ENCODE data around the gene WNK1. TPM values are rescaled to one million over a fixed set of nuclear protein-coding genes. Genes with fewer than 3 reads are reported as not detected.
"Not testable (repeated sequence)": the region's sequence is repeated elsewhere in the genome, so short reads cannot be mapped to it uniquely, and the experiment has no call there.

WNK1 gene
- 68.9 TPM for total RNA-seq (2013)
- 10 to 100 TPM in 2 of 3 donors, 1 to 10 TPM in 1; 8.7 to 57.2 (median 20.9) TPM for polyA plus RNA-seq
- polyA minus RNA-seq = 193 and 224 TPM in 2 replicates
- total RNA-seq = 144 to 546 (median 214) reads per million in 11 experiments

DNA sequence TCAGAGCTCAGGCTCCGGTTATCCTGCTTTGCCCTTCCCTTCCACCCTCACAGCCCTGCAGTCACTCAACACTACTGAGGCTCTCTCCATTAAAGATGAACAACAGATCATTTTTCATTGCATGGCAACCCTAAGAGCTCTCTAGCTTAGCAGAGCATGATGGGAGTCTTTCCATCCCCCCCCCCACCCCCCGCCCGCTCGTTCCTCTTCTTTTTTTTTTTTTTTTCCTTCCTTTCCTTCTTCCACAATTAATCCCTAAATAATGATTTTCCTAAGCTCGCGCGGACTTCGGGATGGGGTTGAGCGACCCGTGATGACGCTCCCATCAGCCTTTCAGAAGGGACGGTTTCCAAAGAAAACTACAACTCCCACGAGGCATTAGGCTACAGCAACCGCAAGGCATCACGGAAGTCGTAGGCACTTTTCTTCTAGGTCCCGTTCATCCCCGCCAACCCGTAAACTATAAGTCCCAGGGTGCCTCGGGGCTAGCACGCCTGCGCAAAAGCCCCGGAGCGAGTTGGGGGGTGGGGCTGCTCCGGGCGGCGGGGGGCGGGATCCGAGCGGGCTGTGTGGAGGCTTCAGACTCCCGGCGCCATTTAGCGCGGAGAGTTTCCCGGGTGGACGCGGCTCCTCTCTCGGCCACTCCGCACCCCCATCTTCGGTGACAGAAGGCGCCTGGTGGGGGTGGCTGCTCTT is at the start of gene WNK1:
Gene WNK1 (plus strand): TSS at position 581 of the 696 bp plus-strand sequence. CDS start 987 bp downstream, outside the sequence.
- Histone ChIP-seq H2AFZ (ENCODE audit: insufficient read depth, low read depth, low read length, poor library complexity, severe bottlenecking) (peak within 1 kb of the TSS; percentile 83), H3K4me1 (ENCODE audit: control insufficient read depth in 1 of 2, insufficient read depth in 2 of 2, low read length in 2 of 2) (peaks cover 26 to 46% of the 10 kb centered on the region in 2 donors), H3K9ac (ENCODE audit: insufficient read depth, low read length, poor library complexity, severe bottlenecking) (peak within 1 kb of the TSS; percentile 93), H3K27me3 (ENCODE audit: control insufficient read depth in 2 of 2, insufficient read depth in 2 of 2, low read length in 2 of 2) (no peaks in the 10 kb centered on the region), H3K27ac (ENCODE audit: low read depth in 1 of 2, low read length in 2 of 2) (peak within 1 kb of the TSS; percentile 84 to 93), H4K20me1 (ENCODE audit: insufficient read depth, low read length) (peaks cover 41% of the 10 kb centered on the region), H3K36me3 (replicated peaks in 1 of 2; ENCODE audit: control insufficient read depth in 1 of 2, insufficient read depth in 2 of 2, low read length in 2 of 2) (no peaks in the 10 kb centered on the region), H3K4me2 (replicated peaks; ENCODE audit: extremely low read depth, low read length, poor library complexity, severe bottlenecking) (peak within 1 kb of the TSS; percentile 92), H3K9me3 (replicated peaks in 1 of 2; ENCODE audit: control insufficient read depth in 1 of 2, insufficient read depth in 1 of 2, low read length in 2 of 2) (no peaks in the 10 kb centered on the region), H3K79me2 (ENCODE audit: insufficient read depth, low read length) (peaks cover 47% of the 10 kb centered on the region), H3K4me3 (replicated peaks in 1 of 3; ENCODE audit: low read depth in 2 of 3, low read length in 3 of 3) (peak within 1 kb of the TSS; percentile 89 to 95 (median 94))
- peak; percentile 95 to 99 (median 96) for DNase-seq
- Mint-ChIP-seq H3K9me3 (no peaks in the 10 kb centered on the region), H3K27me3 (ENCODE audit: low read depth in 3 of 3) (peaks cover 0 to 2% (median 0%) of the 10 kb centered on the region in 3 donors), H3K4me1 (peaks cover 29% of the 10 kb centered on the region), H3K27ac (peak within 1 kb of the TSS; percentile 92 to 96 (median 94)), H3K4me3 (peak within 1 kb of the TSS; percentile 98 to 99), H3K36me3 (no peaks in the 10 kb centered on the region)
- 0% methylated on average over 10 of the region's 41 CpGs for WGBS (ENCODE audit: insufficient coverage)
- intact Hi-C loops (cut with micrococcal nuclease) = loop anchor here (2.0 to 10.0 kb wide), 7 partner anchors 53 to 243 kb away; partner anchors contain the start of gene ERC1 (in 1 of the 2)
- TF ChIP-seq, protein P1, sequence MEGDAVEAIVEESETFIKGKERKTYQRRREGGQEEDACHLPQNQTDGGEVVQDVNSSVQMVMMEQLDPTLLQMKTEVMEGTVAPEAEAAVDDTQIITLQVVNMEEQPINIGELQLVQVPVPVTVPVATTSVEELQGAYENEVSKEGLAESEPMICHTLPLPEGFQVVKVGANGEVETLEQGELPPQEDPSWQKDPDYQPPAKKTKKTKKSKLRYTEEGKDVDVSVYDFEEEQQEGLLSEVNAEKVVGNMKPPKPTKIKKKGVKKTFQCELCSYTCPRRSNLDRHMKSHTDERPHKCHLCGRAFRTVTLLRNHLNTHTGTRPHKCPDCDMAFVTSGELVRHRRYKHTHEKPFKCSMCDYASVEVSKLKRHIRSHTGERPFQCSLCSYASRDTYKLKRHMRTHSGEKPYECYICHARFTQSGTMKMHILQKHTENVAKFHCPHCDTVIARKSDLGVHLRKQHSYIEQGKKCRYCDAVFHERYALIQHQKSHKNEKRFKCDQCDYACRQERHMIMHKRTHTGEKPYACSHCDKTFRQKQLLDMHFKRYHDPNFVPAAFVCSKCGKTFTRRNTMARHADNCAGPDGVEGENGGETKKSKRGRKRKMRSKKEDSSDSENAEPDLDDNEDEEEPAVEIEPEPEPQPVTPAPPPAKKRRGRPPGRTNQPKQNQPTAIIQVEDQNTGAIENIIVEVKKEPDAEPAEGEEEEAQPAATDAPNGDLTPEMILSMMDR (IDR thresholded peaks at IDR 0.05) = no peak

DNA sequence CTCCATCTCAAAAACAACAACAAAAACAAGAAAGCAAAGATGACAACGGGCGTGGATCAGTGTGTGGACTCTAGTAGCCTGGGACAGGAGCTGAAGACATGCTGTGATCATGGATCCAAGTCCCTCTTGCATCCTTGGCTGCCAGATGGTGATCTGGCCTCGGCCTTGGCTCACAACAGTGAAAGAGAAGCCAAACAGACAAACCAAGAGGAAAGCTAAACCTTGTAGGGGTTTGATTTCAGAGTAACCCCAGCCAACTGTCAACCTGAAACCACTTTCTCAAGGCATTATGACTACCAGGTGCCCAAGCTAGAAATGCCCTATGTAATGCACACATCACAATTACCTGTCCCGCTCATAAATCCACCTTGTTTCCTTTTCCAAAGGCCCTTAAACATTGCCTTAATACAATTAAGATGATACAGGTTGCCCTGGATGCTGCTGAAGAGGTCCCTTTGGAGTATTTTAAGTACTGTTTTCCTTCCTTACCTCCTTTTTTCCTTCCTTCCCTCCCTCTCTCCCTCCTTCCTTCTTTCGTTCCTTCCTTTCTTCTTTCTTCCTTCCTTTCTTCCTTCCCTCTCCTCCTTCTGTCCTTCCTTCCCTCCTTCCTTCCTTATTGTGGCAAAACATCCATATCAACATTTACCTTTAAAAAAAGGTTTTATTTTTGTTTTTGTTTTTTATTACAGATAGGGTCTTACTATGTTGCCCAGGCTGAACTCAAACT is 47.7 kb upstream of the WNK1 start:
- H3K4me3 Mint-ChIP-seq = no peak overlapping the region
- Histone ChIP-seq H2AFZ (ENCODE audit: insufficient read depth, low read depth, low read length, poor library complexity, severe bottlenecking) (no peak overlapping the region), H3K4me1 (ENCODE audit: control insufficient read depth in 1 of 2, insufficient read depth in 2 of 2, low read length in 2 of 2) (peaks cover 4 to 13% of the 10 kb centered on the region in 2 donors), H3K9me3 (replicated peaks in 1 of 2; ENCODE audit: control insufficient read depth in 1 of 2, insufficient read depth in 1 of 2, low read length in 2 of 2) (peaks cover 0 to 10% of the 10 kb centered on the region in 2 donors), H3K4me3 (replicated peaks in 1 of 3; ENCODE audit: low read depth in 2 of 3, low read length in 3 of 3) (no peak overlapping the region), H4K20me1 (ENCODE audit: insufficient read depth, low read length) (no peaks in the 10 kb centered on the region), H3K27ac (ENCODE audit: low read depth in 1 of 2, low read length in 2 of 2) (no peak overlapping the region), H3K4me2 (replicated peaks; ENCODE audit: extremely low read depth, low read length, poor library complexity, severe bottlenecking) (no peak overlapping the region), H3K27me3 (ENCODE audit: control insufficient read depth in 2 of 2, insufficient read depth in 2 of 2, low read length in 2 of 2) (no peaks in the 10 kb centered on the region), H3K9ac (ENCODE audit: insufficient read depth, low read length, poor library complexity, severe bottlenecking) (no peak overlapping the region), H3K79me2 (ENCODE audit: insufficient read depth, low read length) (no peaks in the 10 kb centered on the region), H3K36me3 (replicated peaks in 1 of 2; ENCODE audit: control insufficient read depth in 1 of 2, insufficient read depth in 2 of 2, low read length in 2 of 2) (no peaks in the 10 kb centered on the region)
- H3K9me3 Mint-ChIP-seq = peaks cover 0 to 15% (median 4%) of the 10 kb centered on the region in 7 donors
- intact Hi-C loops (cut with micrococcal nuclease) = loop anchor here in 1 of 2 donors (10.0 kb wide), 1 partner anchor 50 kb away; no protein-coding TSS in a partner anchor
- DNase-seq = no peak
- TF ChIP-seq, protein P1 (IDR thresholded peaks at IDR 0.05) = no peak
- H3K36me3 Mint-ChIP-seq = no peaks in the 10 kb centered on the region
- H3K4me1 Mint-ChIP-seq = peaks cover 10% of the 10 kb centered on the region
- 100% methylated on average over 2 of the region's 5 CpGs for WGBS (ENCODE audit: insufficient coverage)
- H3K27ac Mint-ChIP-seq = peak overlapping the region in 1 of 7 donors; percentile 38
- peaks cover 0 to 4% (median 2%) of the 10 kb centered on the region in 3 donors for H3K27me3 Mint-ChIP-seq (ENCODE audit: low read depth in 3 of 3)

DNA sequence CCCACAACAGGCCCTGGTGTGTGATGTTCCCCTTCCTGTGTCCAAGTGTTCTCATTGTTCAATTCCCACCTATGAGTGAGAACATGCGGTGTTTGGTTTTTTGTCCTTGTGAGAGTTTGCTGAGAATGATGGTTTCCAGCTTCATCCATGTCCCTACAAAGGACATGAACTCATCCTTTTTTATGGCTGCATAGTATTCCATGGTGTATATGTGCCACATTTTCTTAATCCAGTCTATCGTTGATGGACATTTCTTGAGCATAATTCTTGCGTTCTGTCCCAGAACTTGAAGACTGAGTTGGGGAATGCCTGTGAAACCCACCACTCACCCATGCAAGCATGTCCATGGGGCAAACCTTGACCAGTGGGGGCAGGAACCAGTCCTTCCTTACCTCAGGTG is 44.3 kb upstream of the WNK1 start:
- H3K4me1 Mint-ChIP-seq; H2AFZ ChIP-seq (ENCODE audit: insufficient read depth, low read depth, low read length, poor library complexity, severe bottlenecking); H3K4me3 Mint-ChIP-seq; DNase-seq; H3K27me3 ChIP-seq (ENCODE audit: control insufficient read depth in 2 of 2, insufficient read depth in 2 of 2, low read length in 2 of 2); H4K20me1 ChIP-seq (ENCODE audit: insufficient read depth, low read length); H3K9ac ChIP-seq (ENCODE audit: insufficient read depth, low read length, poor library complexity, severe bottlenecking); H3K4me3 ChIP-seq (replicated peaks in 1 of 3; ENCODE audit: low read depth in 2 of 3, low read length in 3 of 3); H3K9me3 ChIP-seq (replicated peaks in 1 of 2; ENCODE audit: control insufficient read depth in 1 of 2, insufficient read depth in 1 of 2, low read length in 2 of 2); H3K4me2 ChIP-seq (replicated peaks; ENCODE audit: extremely low read depth, low read length, poor library complexity, severe bottlenecking); H3K36me3 ChIP-seq (replicated peaks in 1 of 2; ENCODE audit: control insufficient read depth in 1 of 2, insufficient read depth in 2 of 2, low read length in 2 of 2); H3K79me2 ChIP-seq (ENCODE audit: insufficient read depth, low read length); H3K27me3 Mint-ChIP-seq (ENCODE audit: low read depth in 3 of 3); H3K36me3 Mint-ChIP-seq; H3K27ac ChIP-seq (ENCODE audit: low read depth in 1 of 2, low read length in 2 of 2); H3K27ac Mint-ChIP-seq: not testable (repeated sequence)
- peaks cover 0 to 15% (median 4%) of the 10 kb centered on the region in 7 donors for H3K9me3 Mint-ChIP-seq
- intact Hi-C loops (cut with micrococcal nuclease) = loop anchor here in 1 of 2 donors (10.0 kb wide), 1 partner anchor 53 kb away; no protein-coding TSS in a partner anchor
- H3K4me1 ChIP-seq (ENCODE audit: control insufficient read depth in 1 of 2, insufficient read depth in 2 of 2, low read length in 2 of 2) = peaks cover 4 to 13% of the 10 kb centered on the region in 2 donors
- no CpG with 5 or more reads among the region's 3 CpGs for WGBS (ENCODE audit: insufficient coverage)
